VCaP (cell line): ENCODE data around the gene ENPP7.
A peak's percentile ranks its signal among the peaks of the same experiment; 100 is the strongest.

ENCODE experiments used
- H3K27ac ChIP-seq: fragments of 450-650 bp; 2 replicates; pipeline ENCODE4 v1.5.1; 2017
- CTCF ChIP-seq: fragments of 450-650 bp; conservative IDR thresholded peaks from 2 replicates; pipeline ENCODE4 v1.5.1; 2017; ENCODE audit warnings: mild to moderate bottlenecking, moderate library complexity

ENPP7 gene

GRCh38 chr17:79741751-79742588 is 11.2 kb downstream of the ENPP7 start:
- peak; percentile 100 for TF ChIP-seq CTCF

GRCh38 chr17:79742589-79742918 is 11.8 kb downstream of the ENPP7 start:
- H3K27ac ChIP-seq, result peak overlapping the region; percentile 51; the same call in 1 of the 2 replicates
- no peak for TF ChIP-seq CTCF

More at GRCh38 chr17:79741751-79742588, 11.2 kb downstream of the ENPP7 start:
- H3K27ac ChIP-seq, result peak overlapping the region; percentile 51; the same call in 1 of the 2 replicates

- no peak overlapping the region for H3K27ac ChIP-seq
- TF ChIP-seq CTCF, result no peak
Observed at GRCh38 chr17:79742951-79743476, 12.3 kb downstream of the ENPP7 start.

GRCh38 chr17:79743614-79744013 is 12.9 kb downstream of the ENPP7 start:
- no peak overlapping the region for H3K27ac ChIP-seq
- no peak for TF ChIP-seq CTCF

- TF ChIP-seq CTCF, result no peak
Observed at GRCh38 chr17:79745641-79746105, 14.9 kb downstream of the ENPP7 start.

GRCh38 chr17:79746889-79747507 is 16.3 kb downstream of the ENPP7 start:
- H3K27ac ChIP-seq, result no peak overlapping the region
- TF ChIP-seq CTCF, result no peak

More at GRCh38 chr17:79745641-79746105, 14.9 kb downstream of the ENPP7 start:
- H3K27ac ChIP-seq, result no peak overlapping the region
